A673 (cell line): ENCODE results near the gene DGAT2L6. TPM values are rescaled to one million over a fixed set of nuclear protein-coding genes. Genes with fewer than 3 reads are reported as not detected.

ENCODE experiments used
- BruUV-seq: library from RNA; stranded (reverse); fragments of 400-500 nt; replicated peaks from 2 replicates; lab custom pipeline; 2021; lab: Mats Ljungman, UMichigan
- CTCF ChIA-PET: fragments of 300-600 bp; sonication (Branson Sonifier 250); formaldehyde crosslinking; loops from one replicate; lab custom pipeline; 2022; ENCODE audit warnings: antibody characterized with exemption; lab: Charles Lee
- POLR2A ChIA-PET: fragments of 300-600 bp; sonication (Branson Sonifier 250); formaldehyde crosslinking; loops from one replicate; lab custom pipeline; 2022; ENCODE audit warnings: antibody characterized with exemption; ENCODE audit not compliant: low non-redundant PET; lab: Charles Lee
- DNase-seq: peaks from one replicate; pipeline ENCODE4 v3.0.0-alpha.2; 2015; ENCODE audit warnings: low spot score
- H3K27ac ChIP-seq: fragments of 200-600 bp; sonication (generic); 2 replicates; pipeline ENCODE4 v1.5.1; 2016; ENCODE audit warnings: mixed run types, low read depth, mild to moderate bottlenecking, mixed read lengths, antibody characterized with exemption, low read length; ENCODE audit not compliant: poor library complexity, severe bottlenecking
- H3K27me3 ChIP-seq: fragments of 200-600 bp; sonication (generic); replicated peaks from 2 replicates; pipeline ENCODE4 v1.6.1; 2017; ENCODE audit warnings: mixed run types, low read depth, mild to moderate bottlenecking, mixed read lengths, antibody characterized with exemption, low read length; ENCODE audit not compliant: insufficient read depth, poor library complexity
- H3K36me3 ChIP-seq: fragments of 200-600 bp; sonication (generic); 2 replicates; pipeline ENCODE4 v1.6.1; 2016; ENCODE audit warnings: mixed run types, mild to moderate bottlenecking, mixed read lengths, antibody characterized with exemption, low read length; ENCODE audit not compliant: insufficient read depth, poor library complexity, severe bottlenecking
- H3K4me1 ChIP-seq: fragments of 200-600 bp; sonication (generic); 2 replicates; pipeline ENCODE4 v1.6.1; 2017; ENCODE audit warnings: mixed run types, mild to moderate bottlenecking, mixed read lengths, antibody characterized with exemption, low read length; ENCODE audit not compliant: insufficient read depth, poor library complexity, severe bottlenecking
- H3K4me3 ChIP-seq: fragments of 200-600 bp; sonication (generic); 2 replicates; pipeline ENCODE4 v1.5.1; 2016; ENCODE audit warnings: low read depth, mixed run types, mild to moderate bottlenecking, mixed read lengths, low read length; ENCODE audit not compliant: poor library complexity, severe bottlenecking
- H3K9me3 ChIP-seq: fragments of 200-600 bp; sonication (generic); 2 replicates; pipeline ENCODE4 v1.6.1; 2016; ENCODE audit warnings: mixed run types, low read depth, mild to moderate bottlenecking, mixed read lengths, antibody characterized with exemption, low read length; ENCODE audit not compliant: poor library complexity, severe bottlenecking
- CTCF ChIP-seq: fragments of 300-800, 200-600 bp; sonication (generic); conservative IDR thresholded peaks from 2 replicates; pipeline ENCODE4 v1.5.1; 2017; ENCODE audit warnings: low read depth, mild to moderate bottlenecking, antibody characterized with exemption, low read length, moderate library complexity, mixed read lengths
- EZH2 ChIP-seq: fragments of 200-600 bp; sonication (generic); IDR thresholded peaks from 2 replicates; pipeline ENCODE4 v1.6.1; 2017; ENCODE audit warnings: borderline replicate concordance, low read depth, mild to moderate bottlenecking, mixed read lengths, antibody characterized with exemption, low read length; ENCODE audit not compliant: poor library complexity, severe bottlenecking
- intact Hi-C: fragments of 100-400 bp; cut with micrococcal nuclease; formaldehyde crosslinking; loops from one replicate; pipeline ENCODE4 v1.10.0; 2022; ENCODE audit not compliant: unreplicated experiment
- total RNA-seq: library from RNA; stranded (reverse); gene quantifications from 2 replicates; pipeline ENCODE4 v1.2.3, GENCODE V29; 2021

DGAT2L6 gene
- total RNA-seq, 1 experiment from 2014 or later, result not detected

- BruUV-seq, result no TSS peak
- intact Hi-C loops, result no loop called here
- ChIA-PET POLR2A (interaction anchor here (0.6 kb wide), 1 partner anchor 845 kb away, joined by 3 read pairs; no protein-coding TSS in a partner anchor), CTCF (interaction anchor here (0.6 kb wide), 1 partner anchor 99 kb away, joined by 4 read pairs; no protein-coding TSS in a partner anchor)
- Histone ChIP-seq H3K4me1 (no peaks in the 10 kb centered on the region), H3K27me3 (no peaks in the 10 kb centered on the region), H3K4me3 (no peak overlapping the region), H3K9me3 (no peaks in the 10 kb centered on the region), H3K36me3 (peaks cover 1% of the 10 kb centered on the region), H3K27ac (no peak overlapping the region)
- 0 out of 2 replicates have a peak, but pooled peaks have one; percentile 7 for TF ChIP-seq CTCF
- TF ChIP-seq EZH2, result no peak
- DNase-seq, result no peak
Measured at GRCh38 chrX:70132224-70132623, 45.1 kb upstream of the DGAT2L6 start.

- peak overlapping the region; percentile 59 for H3K4me3 ChIP-seq
- peak overlapping the region; percentile 87 for H3K27ac ChIP-seq
- no peak for DNase-seq
- no peaks in the 10 kb centered on the region for H3K9me3 ChIP-seq
- no peaks in the 10 kb centered on the region for H3K27me3 ChIP-seq
- no TSS peak for BruUV-seq
- intact Hi-C loops, result no loop called here
- CTCF ChIA-PET, result interaction anchor here (0.6 to 1.6 kb wide), 6 partner anchors 99 to 1304 kb away, joined by 3 to 5 read pairs (median 3); partner anchors contain the start of gene EFNB1
- H3K4me1 ChIP-seq, result no peaks in the 10 kb centered on the region
- POLR2A ChIA-PET, result interaction anchor here (0.6 kb wide), 2 partner anchors 846 to 1370 kb away, joined by 3 read pairs; no protein-coding TSS in a partner anchor
- TF ChIP-seq EZH2, result no peak
- TF ChIP-seq CTCF, result no peak
- peaks cover 2% of the 10 kb centered on the region for H3K36me3 ChIP-seq
Measured at GRCh38 chrX:70132877-70133302, 44.4 kb upstream of the DGAT2L6 start.

- Histone ChIP-seq H3K27ac (peak within 1 kb of the TSS; percentile 87), H3K36me3 (peaks cover 2% of the 10 kb centered on the region), H3K4me3 (peak within 1 kb of the TSS; percentile 59), H3K27me3 (no peaks in the 10 kb centered on the region), H3K9me3 (no peaks in the 10 kb centered on the region), H3K4me1 (no peaks in the 10 kb centered on the region)
- POLR2A ChIA-PET, result interaction anchor here (0.6 kb wide), 1 partner anchor 1369 kb away, joined by 3 read pairs; no protein-coding TSS in a partner anchor
- CTCF ChIA-PET, result interaction anchor here (0.6 to 1.6 kb wide), 5 partner anchors 129 to 1305 kb away, joined by 3 to 5 read pairs (median 3); partner anchors contain the start of gene EFNB1
- TF ChIP-seq CTCF, result peak; percentile 62
- TF ChIP-seq EZH2, result no peak
- peak; percentile 89 for DNase-seq
- intact Hi-C loops, result no loop called here
- BruUV-seq, result no TSS peak
Measured at GRCh38 chrX:70133303-70134115, 43.8 kb upstream of the DGAT2L6 start, which contains the start of gene IGBP1. TSS of gene IGBP1 (plus strand) at chrX:70133447. CDS start at chrX:70133948, 501 bp downstream.
